Measurements from ENCODE around the gene FNDC5.

Gene FNDC5

GRCh38 chr1:32883338-32884031 lies 12.8 kb upstream of the FNDC5 start:
- DNase-seq = no peak

- DNase-seq = no peak
Measured at GRCh38 chr1:32881871-32882850, 11.4 kb upstream of the FNDC5 start.

GRCh38 chr1:32881291-32881690 lies 10.6 kb upstream of the FNDC5 start:
- no peak for DNase-seq

- no peak for DNase-seq
Measured at GRCh38 chr1:32878637-32879041, 7.9 kb upstream of the FNDC5 start.

DNA sequence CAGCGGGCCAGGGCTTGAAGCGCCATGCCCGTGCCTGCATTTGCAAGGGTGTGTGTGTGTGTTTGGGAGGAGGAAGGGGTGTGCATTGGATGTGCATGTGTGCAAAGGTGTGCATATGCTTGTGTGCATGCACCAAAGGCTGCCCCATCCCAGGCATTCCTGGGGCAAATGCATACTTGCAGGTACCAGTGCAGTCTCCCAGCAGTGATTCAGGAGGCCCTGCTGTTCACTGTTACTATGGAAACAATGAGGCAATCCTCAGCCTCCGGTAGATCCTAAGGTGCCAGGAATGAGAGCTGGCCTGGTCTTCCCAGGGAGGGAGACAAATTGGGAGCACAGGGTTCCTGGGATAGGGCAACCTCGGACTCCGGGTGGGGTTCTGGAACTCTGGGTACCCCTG lies 7.5 kb upstream of the FNDC5 start:
- DNase-seq = no peak

- DNase-seq = no peak
Measured at GRCh38 chr1:32877211-32878110, 6.7 kb upstream of the FNDC5 start.

GRCh38 chr1:32876341-32877210 lies 5.9 kb upstream of the FNDC5 start:
- peak; percentile 35 to 48 for DNase-seq

DNA sequence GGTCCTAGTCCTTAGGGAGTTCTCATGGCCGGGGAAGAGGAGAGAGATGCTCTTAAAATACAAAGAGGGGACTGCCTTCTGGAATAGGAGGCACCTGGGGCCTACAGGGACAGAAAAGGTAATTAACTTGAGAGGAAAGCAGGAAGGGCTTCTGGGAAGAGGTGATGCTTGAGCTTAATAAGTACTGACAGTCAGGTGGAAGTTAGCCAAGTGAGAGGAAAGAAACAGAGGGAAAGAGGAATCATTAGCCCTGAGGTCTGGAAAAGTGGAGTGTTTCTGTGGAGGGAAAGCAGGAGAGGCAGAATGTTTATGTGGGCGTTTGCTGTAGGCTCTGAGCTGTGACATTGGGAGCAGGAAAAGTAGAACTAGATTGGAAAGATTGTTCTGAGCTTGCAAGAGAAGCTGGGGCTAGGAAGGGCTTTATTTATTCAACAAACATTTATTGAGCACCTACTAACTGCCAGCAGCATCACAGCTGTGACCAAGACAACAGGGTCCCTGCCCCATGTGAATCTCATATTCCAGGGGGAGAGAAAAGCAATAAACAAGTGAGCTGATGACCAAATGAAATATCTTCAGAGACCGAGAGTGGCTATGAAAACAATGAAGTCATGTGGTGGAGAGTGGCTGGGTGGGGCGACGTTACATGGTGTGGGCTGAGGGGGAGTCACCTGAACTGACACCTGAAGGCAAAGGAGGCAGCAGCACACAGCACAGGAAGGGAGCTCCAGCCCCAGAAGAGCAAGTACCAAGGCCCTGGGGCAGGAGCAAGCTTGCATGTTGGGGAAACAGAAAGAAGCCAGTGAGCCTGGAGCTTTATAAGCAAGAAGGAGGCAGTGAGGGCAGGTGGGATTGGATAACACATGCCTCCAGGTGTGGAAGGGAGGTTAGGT lies 4.4 kb upstream of the FNDC5 start:
- no peak for DNase-seq

DNA sequence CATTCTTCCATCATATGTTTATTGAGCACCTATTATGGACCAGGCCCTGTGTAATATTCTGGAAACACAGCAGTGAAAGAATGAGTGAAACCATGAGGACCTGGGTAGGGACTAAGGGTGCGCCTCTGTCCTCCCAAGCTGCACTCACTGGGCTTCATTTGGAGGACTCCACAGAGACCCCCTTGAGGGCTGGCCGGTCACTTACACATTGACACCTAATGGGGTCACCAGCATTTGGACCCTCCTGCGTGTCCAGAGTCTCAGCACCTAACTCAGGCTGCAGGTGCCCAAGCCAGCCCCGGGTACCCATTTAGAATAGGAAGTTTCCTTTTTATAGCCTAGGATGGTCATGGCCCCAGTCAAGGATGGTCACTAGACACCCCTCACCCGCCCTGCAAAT lies 2.8 kb upstream of the FNDC5 start:
- no peak for DNase-seq

- DNase-seq = no peak
Measured at GRCh38 chr1:32872192-32872460, 1.4 kb upstream of the FNDC5 start.

DNA sequence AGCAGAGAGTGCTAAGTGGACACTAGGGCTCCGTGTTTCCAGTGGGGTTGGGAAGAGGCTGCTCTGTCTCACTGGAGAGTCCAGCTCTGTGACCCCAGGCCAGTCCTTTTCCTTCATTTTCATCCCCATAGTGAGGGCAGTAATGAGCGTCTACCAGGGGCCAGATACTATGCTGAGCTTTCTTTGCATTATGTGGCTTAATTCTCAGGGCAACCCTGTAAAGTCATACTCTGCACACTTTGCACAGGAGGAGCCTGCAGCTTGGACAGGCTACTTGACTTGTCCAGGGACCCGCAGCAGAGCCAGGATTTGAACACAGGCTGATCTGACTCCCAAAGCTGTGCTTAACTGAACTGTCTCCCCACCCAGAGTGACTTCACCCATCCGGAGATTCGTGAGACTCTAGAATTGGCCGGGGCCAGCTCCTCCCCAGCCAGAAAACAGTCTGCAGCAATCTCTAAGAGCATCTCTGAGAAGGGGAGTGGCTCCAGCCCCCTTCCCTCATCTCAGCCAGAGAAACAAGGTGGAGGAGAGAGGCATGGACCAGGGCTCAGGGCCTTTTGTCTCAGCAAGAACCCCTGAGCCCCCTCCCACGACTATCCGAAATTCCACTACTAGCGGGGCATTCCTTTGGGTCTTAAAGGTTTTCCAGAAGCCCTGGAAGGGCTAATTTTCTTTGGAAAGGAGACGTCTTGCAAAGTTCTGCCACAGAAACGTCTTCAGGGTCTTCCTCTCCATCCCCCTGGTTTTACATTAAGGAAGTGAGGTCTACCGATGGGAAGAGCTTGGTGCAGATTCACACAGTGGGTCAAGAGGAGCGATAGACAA lies 866 bp upstream of the FNDC5 start:
- DNase-seq = no peak

GRCh38 chr1:32869923-32870614 lies 643 bp downstream of the FNDC5 start:
- DNase-seq = no peak

DNA sequence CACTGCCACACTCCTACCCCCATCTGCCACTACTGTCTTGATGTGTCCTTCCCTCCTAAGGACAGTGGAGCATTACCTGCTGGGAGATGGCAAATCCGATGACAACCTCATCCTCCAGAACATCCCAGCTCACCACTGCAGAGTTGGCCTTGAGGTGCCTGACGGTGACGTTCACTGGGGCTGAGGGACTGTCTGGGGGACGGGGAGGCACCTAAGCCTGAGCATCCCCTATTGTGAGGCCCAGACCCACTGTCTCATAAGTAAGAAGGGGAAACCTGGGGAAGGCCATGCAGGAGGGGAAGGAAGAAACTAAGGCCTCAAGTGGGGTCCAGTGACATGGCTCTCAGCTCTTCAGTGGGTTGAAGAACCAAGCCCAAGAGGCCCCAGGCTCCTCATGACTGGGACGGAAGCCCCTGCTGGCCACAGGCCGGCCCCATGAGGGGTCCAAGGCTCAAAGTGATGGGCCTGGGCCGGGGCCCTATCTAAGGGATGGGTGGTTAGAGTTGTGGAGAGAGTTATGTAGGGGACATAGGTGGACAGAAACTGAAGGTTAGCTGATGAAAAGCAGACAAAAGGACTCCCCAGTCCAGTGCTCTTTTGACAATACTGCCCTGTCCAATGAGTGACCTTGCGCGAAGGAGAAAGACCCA lies 1.8 kb downstream of the FNDC5 start:
- no peak for DNase-seq

GRCh38 chr1:32868085-32868484 lies 2.6 kb downstream of the FNDC5 start:
- DNase-seq = no peak

GRCh38 chr1:32867671-32868070 lies 3.0 kb downstream of the FNDC5 start:
- DNase-seq = no peak

- DNase-seq = no peak
Measured at GRCh38 chr1:32867151-32867550, 3.6 kb downstream of the FNDC5 start.

DNA sequence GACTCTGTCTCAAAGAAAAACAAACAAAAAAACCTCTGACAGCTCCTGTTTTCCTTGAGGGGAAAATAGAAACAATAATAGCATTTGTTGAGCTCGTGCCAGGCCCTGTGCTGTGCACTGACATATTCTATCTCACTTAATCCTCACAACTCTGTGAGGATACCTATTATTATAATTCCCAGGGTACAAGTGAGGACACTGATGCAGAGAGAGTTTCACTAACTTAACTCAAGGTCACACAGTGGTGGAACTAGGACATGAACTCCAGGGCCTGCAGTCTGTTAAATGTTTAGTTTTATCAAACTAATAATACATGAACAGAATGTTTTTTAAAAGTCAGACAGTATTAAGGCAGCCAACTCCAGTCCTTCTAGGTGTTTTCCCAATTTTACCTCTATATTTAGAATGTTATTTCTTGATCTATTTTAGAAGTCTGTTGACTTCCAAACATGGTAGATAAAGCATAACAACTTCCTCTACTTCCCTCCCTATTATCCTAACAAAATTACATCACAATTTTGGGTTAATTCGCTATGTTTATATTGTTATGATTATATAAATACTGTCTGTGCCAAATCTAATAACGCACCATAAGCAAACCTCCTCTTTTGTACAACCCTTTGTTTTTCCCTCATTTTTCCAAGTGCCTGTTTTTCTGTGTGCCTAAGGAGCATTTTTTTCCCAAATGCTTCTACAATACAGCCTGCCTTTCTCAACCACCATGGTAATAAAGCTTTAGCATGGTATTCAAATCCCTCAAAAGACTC lies 4.9 kb downstream of the FNDC5 start:
- DNase-seq = no peak

GRCh38 chr1:32864375-32865019 lies 6.2 kb downstream of the FNDC5 start:
- no peak for DNase-seq
